Astrocyte (in vitro differentiated cells and primary cell): ENCODE measurements around the gene SMYD1. TPM values are rescaled to one million over a fixed set of nuclear protein-coding genes. Genes with fewer than 3 reads are reported as not detected.

ENCODE experiments used
- DNase-seq: peaks from one replicate; pipeline ENCODE4 v3.0.0-alpha.2; 2010; ENCODE audit warnings: low read depth
- FAIRE-seq: peaks from 2 replicates; lab custom pipeline; 2011; peaks lifted over from hg19 to GRCh38; lab: Jason Lieb, UNC
- H2AFZ ChIP-seq: 2 replicates; pipeline ENCODE4 v1.6.0; 2012; ENCODE audit warnings: low read depth, low read length, inconsistent platforms
- H3K27ac ChIP-seq: 2 replicates; pipeline ENCODE4 v1.5.1; 2011; ENCODE audit warnings: low read depth, low read length, inconsistent platforms
- H3K27me3 ChIP-seq: 2 replicates; pipeline ENCODE4 v1.6.0; 2011; ENCODE audit warnings: low read length, inconsistent platforms; ENCODE audit not compliant: insufficient read depth
- H3K36me3 ChIP-seq: 2 replicates; pipeline ENCODE4 v1.5.1; 2011; ENCODE audit warnings: low read length, inconsistent platforms; ENCODE audit not compliant: insufficient read depth
- H3K4me1 ChIP-seq: 2 replicates; pipeline ENCODE4 v1.5.1; 2011; ENCODE audit warnings: low read length, inconsistent platforms; ENCODE audit not compliant: insufficient read depth
- H3K4me2 ChIP-seq: 2 replicates; pipeline ENCODE4 v1.6.0; 2012; ENCODE audit warnings: low read length, inconsistent platforms
- H3K4me3 ChIP-seq: 2 replicates; pipeline ENCODE4 v1.5.1; 2011; ENCODE audit warnings: low read depth, mild to moderate bottlenecking, low read length, inconsistent platforms; ENCODE audit not compliant: insufficient read depth
- H3K79me2 ChIP-seq: 2 replicates; pipeline ENCODE4 v1.6.0; 2012; ENCODE audit warnings: mild to moderate bottlenecking, low read length, inconsistent platforms; ENCODE audit not compliant: insufficient read depth
- H3K9ac ChIP-seq: 2 replicates; pipeline ENCODE4 v1.6.0; 2012; ENCODE audit warnings: mild to moderate bottlenecking, low read length, inconsistent platforms
- H3K9me3 ChIP-seq: 2 replicates; pipeline ENCODE4 v1.5.1; 2012; ENCODE audit warnings: low read depth, mild to moderate bottlenecking, low read length, inconsistent platforms; ENCODE audit not compliant: insufficient read depth
- H4K20me1 ChIP-seq: 2 replicates; pipeline ENCODE4 v1.6.0; 2012; ENCODE audit warnings: low read length, inconsistent platforms; ENCODE audit not compliant: insufficient read depth
- H3K27ac Mint-ChIP-seq: one replicate; pipeline ENCODE4 v1.8.0; 2021; ENCODE audit warnings: mild to moderate bottlenecking, mixed read lengths; ENCODE audit not compliant: unreplicated experiment
- H3K27me3 Mint-ChIP-seq: one replicate; pipeline ENCODE4 v1.8.0; 2021; ENCODE audit warnings: low read depth, mixed read lengths; ENCODE audit not compliant: unreplicated experiment
- H3K36me3 Mint-ChIP-seq: one replicate; pipeline ENCODE4 v1.8.0; 2021; ENCODE audit warnings: low read depth, mixed read lengths; ENCODE audit not compliant: unreplicated experiment
- H3K4me1 Mint-ChIP-seq: one replicate; pipeline ENCODE4 v1.8.0; 2021; ENCODE audit warnings: low read depth, mixed read lengths; ENCODE audit not compliant: unreplicated experiment
- H3K4me3 Mint-ChIP-seq: one replicate; pipeline ENCODE4 v1.8.0; 2021; ENCODE audit warnings: mild to moderate bottlenecking, moderate library complexity, mixed read lengths; ENCODE audit not compliant: unreplicated experiment
- H3K9me3 Mint-ChIP-seq: one replicate; pipeline ENCODE4 v1.8.0; 2021; ENCODE audit warnings: mild to moderate bottlenecking, mixed read lengths; ENCODE audit not compliant: unreplicated experiment
- EZH2 ChIP-seq: IDR thresholded peaks from 2 replicates; pipeline ENCODE4 v1.6.1; 2012; ENCODE audit warnings: mild to moderate bottlenecking, low read length, inconsistent platforms; ENCODE audit not compliant: insufficient read depth
- total RNA-seq: library from RNA; stranded (reverse); gene quantifications from 2 replicates; pipeline ENCODE4 v1.2.1, GENCODE V29; 2021
- TF ChIP-seq, protein P1 (sequence below): IDR thresholded peaks from 2 replicates; pipeline ENCODE4 v1.5.1; 2011; ENCODE audit warnings: low read depth, mild to moderate bottlenecking, inconsistent platforms, low read length, moderate library complexity; ENCODE audit not compliant: insufficient read depth

SMYD1 gene
- total RNA-seq, 1 donor from 2014 or later: not detected

DNA sequence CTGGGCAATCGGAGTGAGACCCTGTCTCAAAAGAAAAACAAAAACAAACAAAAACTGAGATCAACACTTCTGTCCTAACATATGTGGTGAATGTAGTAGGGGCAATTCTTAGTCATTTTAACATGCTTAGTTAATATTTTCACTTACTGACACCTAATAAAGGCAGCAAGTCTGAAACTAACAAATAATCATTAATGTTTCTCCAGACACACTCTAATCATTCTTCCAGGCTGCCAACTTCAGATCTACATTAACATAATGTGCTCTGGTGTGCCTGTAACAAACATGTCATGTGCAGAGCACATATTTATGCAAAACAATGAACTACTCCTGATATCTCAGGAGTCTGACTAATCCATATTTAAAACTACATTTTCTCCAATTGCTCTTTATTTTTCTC lies 18.0 kb upstream of the SMYD1 start:
- H3K4me3 Mint-ChIP-seq: no peak overlapping the region
- Histone ChIP-seq H2AFZ (no peak overlapping the region), H3K79me2 (peaks cover 54% of the 10 kb centered on the region), H3K27ac (no peak overlapping the region), H3K4me2 (no peak overlapping the region), H3K9me3 (no peaks in the 10 kb centered on the region), H3K4me1 (peaks cover 9% of the 10 kb centered on the region), H3K36me3 (peaks cover 4% of the 10 kb centered on the region), H4K20me1 (peaks cover 8% of the 10 kb centered on the region), H3K27me3 (no peaks in the 10 kb centered on the region), H3K9ac (no peak overlapping the region), H3K4me3 (no peak overlapping the region)
- no peak for DNase-seq
- no peak overlapping the region for H3K27ac Mint-ChIP-seq
- peaks cover 14% of the 10 kb centered on the region for H3K4me1 Mint-ChIP-seq
- peaks cover 2% of the 10 kb centered on the region for H3K36me3 Mint-ChIP-seq
- H3K9me3 Mint-ChIP-seq: no peaks in the 10 kb centered on the region
- TF ChIP-seq, protein P1, sequence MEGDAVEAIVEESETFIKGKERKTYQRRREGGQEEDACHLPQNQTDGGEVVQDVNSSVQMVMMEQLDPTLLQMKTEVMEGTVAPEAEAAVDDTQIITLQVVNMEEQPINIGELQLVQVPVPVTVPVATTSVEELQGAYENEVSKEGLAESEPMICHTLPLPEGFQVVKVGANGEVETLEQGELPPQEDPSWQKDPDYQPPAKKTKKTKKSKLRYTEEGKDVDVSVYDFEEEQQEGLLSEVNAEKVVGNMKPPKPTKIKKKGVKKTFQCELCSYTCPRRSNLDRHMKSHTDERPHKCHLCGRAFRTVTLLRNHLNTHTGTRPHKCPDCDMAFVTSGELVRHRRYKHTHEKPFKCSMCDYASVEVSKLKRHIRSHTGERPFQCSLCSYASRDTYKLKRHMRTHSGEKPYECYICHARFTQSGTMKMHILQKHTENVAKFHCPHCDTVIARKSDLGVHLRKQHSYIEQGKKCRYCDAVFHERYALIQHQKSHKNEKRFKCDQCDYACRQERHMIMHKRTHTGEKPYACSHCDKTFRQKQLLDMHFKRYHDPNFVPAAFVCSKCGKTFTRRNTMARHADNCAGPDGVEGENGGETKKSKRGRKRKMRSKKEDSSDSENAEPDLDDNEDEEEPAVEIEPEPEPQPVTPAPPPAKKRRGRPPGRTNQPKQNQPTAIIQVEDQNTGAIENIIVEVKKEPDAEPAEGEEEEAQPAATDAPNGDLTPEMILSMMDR: no peak
- TF ChIP-seq EZH2: no peak
- no peaks in the 10 kb centered on the region for H3K27me3 Mint-ChIP-seq
- FAIRE-seq: no peak

DNA sequence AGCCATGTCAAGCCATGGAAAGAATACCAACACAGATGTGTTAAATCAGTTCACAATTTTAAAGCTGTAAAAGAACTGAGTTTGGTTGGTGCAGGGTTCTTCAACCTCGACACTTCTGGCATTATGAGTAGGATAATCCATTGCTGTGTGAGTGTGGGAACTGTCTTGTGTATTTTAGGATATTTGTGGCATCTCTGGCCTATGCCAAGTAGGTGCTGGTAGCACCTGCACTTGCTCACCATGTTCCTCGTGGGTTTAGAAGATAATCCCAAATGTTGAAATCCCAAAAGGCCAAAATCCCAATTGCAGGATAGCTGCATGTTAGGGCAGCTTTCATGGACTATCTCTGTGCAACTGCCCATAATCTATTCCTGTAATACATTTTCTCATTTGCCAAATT lies 15.8 kb upstream of the SMYD1 start:
- Histone ChIP-seq H3K79me2 (peaks cover 59% of the 10 kb centered on the region), H3K4me3 (no peak overlapping the region)
- no peak overlapping the region for H3K4me3 Mint-ChIP-seq

DNA sequence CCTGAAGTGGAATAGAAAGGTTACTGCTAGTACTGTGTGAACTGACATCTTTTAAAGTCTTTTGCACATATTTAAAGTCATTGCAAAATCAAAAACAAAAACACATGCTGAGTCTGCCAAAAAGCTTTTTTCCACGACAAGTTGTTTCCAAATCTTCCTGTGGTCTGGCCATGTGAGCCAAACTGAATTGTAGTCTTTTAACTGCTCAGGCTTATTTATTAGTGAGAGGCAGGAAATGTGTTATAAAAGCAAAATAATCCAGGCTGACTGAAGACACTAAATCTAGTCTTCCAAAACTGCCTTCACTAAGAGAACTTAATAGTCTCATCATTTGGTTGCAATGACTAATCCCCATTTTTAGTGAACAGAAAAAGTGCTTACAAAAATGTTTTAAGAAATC lies 14.3 kb upstream of the SMYD1 start:
- peaks cover 5% of the 10 kb centered on the region for H4K20me1 ChIP-seq
- Mint-ChIP-seq H3K27ac (no peak overlapping the region), H3K4me1 (peaks cover 18% of the 10 kb centered on the region), H3K36me3 (peaks cover 4% of the 10 kb centered on the region), H3K27me3 (no peaks in the 10 kb centered on the region), H3K4me3 (peak overlapping the region; percentile 96), H3K9me3 (no peaks in the 10 kb centered on the region)
- H2AFZ ChIP-seq: no peak overlapping the region
- peak overlapping the region; percentile 91 for H3K4me2 ChIP-seq
- no peak overlapping the region for H3K4me3 ChIP-seq
- H3K27ac ChIP-seq: no peak overlapping the region
- H3K4me1 ChIP-seq: peaks cover 17% of the 10 kb centered on the region
- H3K9me3 ChIP-seq: no peaks in the 10 kb centered on the region
- peaks cover 59% of the 10 kb centered on the region for H3K79me2 ChIP-seq
- H3K27me3 ChIP-seq: no peaks in the 10 kb centered on the region
- TF ChIP-seq, protein P1: no peak
- TF ChIP-seq EZH2: no peak
- no peak overlapping the region for H3K9ac ChIP-seq
- DNase-seq: peak; percentile 16
- H3K36me3 ChIP-seq: peaks cover 4% of the 10 kb centered on the region
- peak; percentile 23 for FAIRE-seq

More for the DNA sequence above, 15.8 kb upstream of the SMYD1 start:
- H3K27ac ChIP-seq: no peak overlapping the region
- Mint-ChIP-seq H3K4me1 (peaks cover 18% of the 10 kb centered on the region), H3K36me3 (peaks cover 4% of the 10 kb centered on the region), H3K27me3 (no peaks in the 10 kb centered on the region), H3K27ac (no peak overlapping the region), H3K9me3 (no peaks in the 10 kb centered on the region)
- H3K9me3 ChIP-seq: no peaks in the 10 kb centered on the region
- no peak overlapping the region for H3K9ac ChIP-seq
- no peak overlapping the region for H3K4me2 ChIP-seq
- TF ChIP-seq, protein P1: no peak
- no peak for TF ChIP-seq EZH2
- H3K27me3 ChIP-seq: no peaks in the 10 kb centered on the region
- H3K36me3 ChIP-seq: peaks cover 4% of the 10 kb centered on the region
- H4K20me1 ChIP-seq: peaks cover 5% of the 10 kb centered on the region
- DNase-seq (no peak), FAIRE-seq (no peak)
- H3K4me1 ChIP-seq: peaks cover 17% of the 10 kb centered on the region
- no peak overlapping the region for H2AFZ ChIP-seq
